GM12801 (cell line): ENCODE results near the gene IL1RAPL1.

Source experiments
- CTCF ChIP-seq: IDR thresholded peaks from one replicate; pipeline ENCODE4 v1.5.1; 2011; ENCODE audit warnings: control low read depth; ENCODE audit not compliant: insufficient read length; ENCODE audit errors: extremely low read depth

Gene IL1RAPL1

GRCh38 chrX:29641461-29641860 lies 1054.2 kb downstream of the IL1RAPL1 start:
- no peak for TF ChIP-seq CTCF

- TF ChIP-seq CTCF, result no peak
Observed at GRCh38 chrX:29643181-29643580, 1055.9 kb downstream of the IL1RAPL1 start.

GRCh38 chrX:29648161-29648560 lies 1060.9 kb downstream of the IL1RAPL1 start:
- TF ChIP-seq CTCF, result no peak

GRCh38 chrX:29652484-29652883 lies 1065.2 kb downstream of the IL1RAPL1 start:
- TF ChIP-seq CTCF, result no peak

- TF ChIP-seq CTCF, result no peak
Observed at GRCh38 chrX:29653721-29654120, 1066.5 kb downstream of the IL1RAPL1 start.

GRCh38 chrX:29659911-29660310 lies 1072.7 kb downstream of the IL1RAPL1 start:
- TF ChIP-seq CTCF, result no peak

- no peak for TF ChIP-seq CTCF
Observed at GRCh38 chrX:29661290-29661689, 1074.0 kb downstream of the IL1RAPL1 start.

- TF ChIP-seq CTCF, result no peak
Observed at GRCh38 chrX:29662101-29662500, 1074.9 kb downstream of the IL1RAPL1 start.
